Neural progenitor cell (in vitro differentiated cells): Measurements from ENCODE around the gene PINK1. TPM values are rescaled to one million over a fixed set of nuclear protein-coding genes. Genes with fewer than 3 reads are reported as not detected.

ENCODE experiments used
- DNase-seq: peaks from one replicate; pipeline ENCODE4 v3.0.0-alpha.2; 2016; ENCODE audit warnings: low spot score
- H2AFZ ChIP-seq: fragments of 200-600 bp; sonication (generic); replicated peaks from 2 replicates; pipeline ENCODE4 v1.6.1; 2016; ENCODE audit warnings: antibody characterized with exemption
- H3F3A ChIP-seq: fragments of 200-600 bp; sonication (generic); 2 replicates; pipeline ENCODE4 v1.6.1; 2016; ENCODE audit warnings: antibody characterized with exemption, low read depth
- H3K27ac ChIP-seq: fragments of 200-600 bp; sonication (generic); 2 replicates; pipeline ENCODE4 v1.5.1; 2016; ENCODE audit warnings: mild to moderate bottlenecking
- H3K27me3 ChIP-seq: fragments of 200-600 bp; sonication (generic); 2 replicates; pipeline ENCODE4 v1.6.1; 2016; ENCODE audit warnings: mild to moderate bottlenecking, moderate library complexity
- H3K36me3 ChIP-seq: fragments of 200-600 bp; sonication (generic); 2 replicates; pipeline ENCODE4 v1.5.1; 2016
- H3K4me1 ChIP-seq: fragments of 200-600 bp; sonication (generic); 2 replicates; pipeline ENCODE4 v1.6.1; 2016; ENCODE audit warnings: mixed run types
- H3K4me2 ChIP-seq: fragments of 200-600 bp; sonication (generic); 2 replicates; pipeline ENCODE4 v1.6.1; 2016
- H3K4me3 ChIP-seq: fragments of 200-600 bp; sonication (generic); 2 replicates; pipeline ENCODE4 v1.5.1; 2016
- H3K79me2 ChIP-seq: fragments of 200-600 bp; sonication (generic); 2 replicates; pipeline ENCODE4 v1.6.1; 2016; ENCODE audit warnings: low read depth
- H3K9ac ChIP-seq: fragments of 200-600 bp; sonication (generic); 2 replicates; pipeline ENCODE4 v1.6.1; 2016
- H3K9me3 ChIP-seq: fragments of 200-600 bp; sonication (generic); 2 replicates; pipeline ENCODE4 v1.5.1; 2016; ENCODE audit warnings: low read depth
- H4K20me1 ChIP-seq: fragments of 200-600 bp; sonication (generic); 2 replicates; pipeline ENCODE4 v1.6.1; 2016; ENCODE audit warnings: low read depth
- H3K27ac Mint-ChIP-seq: 3 replicates; pipeline ENCODE4 v1.8.0; 2021; ENCODE audit warnings: mixed read lengths
- H3K27me3 Mint-ChIP-seq: 2 replicates; pipeline ENCODE4 v1.8.0; 2022; ENCODE audit warnings: low read depth, mild to moderate bottlenecking, inconsistent platforms, moderate library complexity, mixed read lengths; ENCODE audit not compliant: insufficient read depth
- H3K36me3 Mint-ChIP-seq: 3 replicates; pipeline ENCODE4 v1.8.0; 2021; ENCODE audit warnings: mixed read lengths
- H3K4me1 Mint-ChIP-seq: 3 replicates; pipeline ENCODE4 v1.8.0; 2021; ENCODE audit warnings: mixed read lengths
- H3K4me3 Mint-ChIP-seq: 3 replicates; pipeline ENCODE4 v1.8.0; 2021; ENCODE audit warnings: mild to moderate bottlenecking, moderate library complexity, mixed read lengths
- H3K9me3 Mint-ChIP-seq: 3 replicates; pipeline ENCODE4 v1.8.0; 2020; ENCODE audit warnings: mixed read lengths
- CTCF ChIP-seq: fragments of 200-600 bp; sonication (generic); IDR thresholded peaks from 2 replicates; pipeline ENCODE4 v1.5.1; 2017; ENCODE audit warnings: antibody characterized with exemption, mild to moderate bottlenecking
- EZH2 ChIP-seq: fragments of 200-600 bp; sonication (generic); IDR thresholded peaks from 2 replicates; pipeline ENCODE4 v1.6.1; 2017; ENCODE audit warnings: antibody characterized with exemption, mild to moderate bottlenecking, moderate library complexity
- EZH2phosphoT487 ChIP-seq: fragments of 200-600 bp; sonication (generic); IDR thresholded peaks from 2 replicates; pipeline ENCODE4 v1.6.1; 2017; ENCODE audit warnings: antibody characterized with exemption
- total RNA-seq: library from RNA; depleted of rRNA; stranded (reverse); fragments of >200 nt; gene quantifications from 2 replicates; pipeline ENCODE4 v1.2.3, GENCODE V29; 2015; ENCODE audit warnings: low replicate concordance

Gene PINK1
- total RNA-seq, 1 donor from 2014 or later = 13.3 TPM

- Mint-ChIP-seq H3K36me3 (no peaks in the 10 kb centered on the region), H3K4me1 (peaks cover 15% of the 10 kb centered on the region), H3K27me3 (peaks cover 4% of the 10 kb centered on the region), H3K27ac (no peak overlapping the region), H3K4me3 (no peak overlapping the region), H3K9me3 (no peaks in the 10 kb centered on the region)
- no peaks in the 10 kb centered on the region for H3K27me3 ChIP-seq
- no peak overlapping the region for H3K4me3 ChIP-seq
- DNase-seq = no peak
- TF ChIP-seq CTCF = no peak
- no peak for TF ChIP-seq EZH2
- no peak for TF ChIP-seq EZH2phosphoT487
- no peaks in the 10 kb centered on the region for H3K36me3 ChIP-seq
- H3K9me3 ChIP-seq = no peaks in the 10 kb centered on the region
- no peak overlapping the region for H3K4me2 ChIP-seq
- H3K4me1 ChIP-seq = no peaks in the 10 kb centered on the region
- no peaks in the 10 kb centered on the region for H3F3A ChIP-seq
- no peaks in the 10 kb centered on the region for H4K20me1 ChIP-seq
- H3K79me2 ChIP-seq = no peaks in the 10 kb centered on the region
- no peak overlapping the region for H2AFZ ChIP-seq
- no peak overlapping the region for H3K9ac ChIP-seq
- H3K27ac ChIP-seq = no peak overlapping the region
These were observed 13.3 kb upstream of the PINK1 start for GRCh38 chr1:20619999-20620398.

- TF ChIP-seq CTCF = no peak
- no peaks in the 10 kb centered on the region for H3K4me1 ChIP-seq
- Mint-ChIP-seq H3K36me3 (no peaks in the 10 kb centered on the region), H3K27me3 (peaks cover 2% of the 10 kb centered on the region), H3K4me1 (peaks cover 14% of the 10 kb centered on the region), H3K27ac (no peak overlapping the region), H3K4me3 (no peak overlapping the region), H3K9me3 (no peaks in the 10 kb centered on the region)
- DNase-seq = no peak
- H3K27me3 ChIP-seq = no peaks in the 10 kb centered on the region
- no peaks in the 10 kb centered on the region for H3K36me3 ChIP-seq
- no peak overlapping the region for H3K4me2 ChIP-seq
- no peaks in the 10 kb centered on the region for H3K79me2 ChIP-seq
- H4K20me1 ChIP-seq = no peaks in the 10 kb centered on the region
- no peak overlapping the region for H3K27ac ChIP-seq
- no peaks in the 10 kb centered on the region for H3F3A ChIP-seq
- H3K9ac ChIP-seq = no peak overlapping the region
- no peak overlapping the region for H2AFZ ChIP-seq
- no peaks in the 10 kb centered on the region for H3K9me3 ChIP-seq
- no peak overlapping the region for H3K4me3 ChIP-seq
These were observed 12.2 kb upstream of the PINK1 start for GRCh38 chr1:20621012-20621411.

- Histone ChIP-seq H3K4me3 (no peak overlapping the region), H3K36me3 (no peaks in the 10 kb centered on the region), H3K9ac (no peak overlapping the region), H3F3A (no peaks in the 10 kb centered on the region), H3K27me3 (no peaks in the 10 kb centered on the region), H3K79me2 (no peaks in the 10 kb centered on the region), H4K20me1 (no peaks in the 10 kb centered on the region), H3K4me1 (no peaks in the 10 kb centered on the region), H3K9me3 (no peaks in the 10 kb centered on the region), H3K4me2 (no peak overlapping the region), H3K27ac (no peak overlapping the region), H2AFZ (no peak overlapping the region)
- no peak overlapping the region for H3K4me3 Mint-ChIP-seq
- DNase-seq = no peak
- H3K4me1 Mint-ChIP-seq = peaks cover 18% of the 10 kb centered on the region
- no peak for TF ChIP-seq EZH2phosphoT487
- no peak for TF ChIP-seq EZH2
- no peak for TF ChIP-seq CTCF
- peaks cover 8% of the 10 kb centered on the region for H3K27me3 Mint-ChIP-seq
- peaks cover 3% of the 10 kb centered on the region for H3K36me3 Mint-ChIP-seq
- no peak overlapping the region for H3K27ac Mint-ChIP-seq
- H3K9me3 Mint-ChIP-seq = peaks cover 12% of the 10 kb centered on the region
These were observed 8.5 kb upstream of the PINK1 start for GRCh38 chr1:20624709-20625108.
